ENCODE measurements around the gene AP1AR. TPM values are rescaled to one million over a fixed set of nuclear protein-coding genes. Genes with fewer than 3 reads are reported as not detected.

AP1AR gene
- total and polyA plus RNA-seq, 2 of the 4 experiments (the other 2 are of a cell fraction) = 4.0 to 4.7 TPM

Other genes with a start within 250 kb of the AP1AR start
- under 0.01 and 0.28 TPM in 2 replicates for gene FAM241A, start 86.3 kb upstream of the AP1AR start, total RNA-seq (2012; rRNA removed)
- gene FAM241A, start 86.3 kb upstream of the AP1AR start, polyA plus RNA-seq (2012; rRNA removed) = 0.19 and 0.24 TPM in 2 replicates
- gene TIFA, start 54.1 kb downstream of the AP1AR start, total RNA-seq (2012; rRNA removed) = 2.5 and 3.6 TPM in 2 replicates
- gene TIFA, start 54.1 kb downstream of the AP1AR start, polyA plus RNA-seq (2012; rRNA removed) = 2.5 and 3.7 TPM in 2 replicates
- 7.9 and 8.6 TPM in 2 replicates for gene ALPK1, start 65.6 kb downstream of the AP1AR start, total RNA-seq (2012; rRNA removed)
- 2.8 and 3.3 TPM in 2 replicates for gene ALPK1, start 65.6 kb downstream of the AP1AR start, polyA plus RNA-seq (2012; rRNA removed)

All from IMR-90 (cell line).